Smooth muscle cell (in vitro differentiated cells): ENCODE data around the gene NFIB. TPM values are rescaled to one million over a fixed set of nuclear protein-coding genes. Genes with fewer than 3 reads are reported as not detected.

Experiments used
- DNase-seq: peaks from one replicate; lab custom pipeline; 2025; ENCODE audit not compliant: unreplicated experiment; lab: John Stamatoyannopoulos, UW
- H2AFZ ChIP-seq: fragments of 200-600 bp; sonication (generic); 2 replicates; pipeline ENCODE4 v1.6.0; 2016; ENCODE audit warnings: antibody characterized with exemption, low read depth, mild to moderate bottlenecking
- H3F3A ChIP-seq: fragments of 200-600 bp; sonication (generic); 2 replicates; pipeline ENCODE4 v1.6.0; 2017; ENCODE audit warnings: antibody characterized with exemption, low read depth
- H3K27ac ChIP-seq: fragments of 200-600 bp; sonication (generic); 2 replicates; pipeline ENCODE4 v1.5.1; 2016; ENCODE audit warnings: low read depth, mild to moderate bottlenecking
- H3K27me3 ChIP-seq: fragments of 200-600 bp; sonication (generic); 2 replicates; pipeline ENCODE4 v1.6.1; 2016; ENCODE audit warnings: low read depth, mild to moderate bottlenecking
- H3K36me3 ChIP-seq: fragments of 200-600 bp; sonication (generic); 2 replicates; pipeline ENCODE4 v1.5.1; 2016; ENCODE audit warnings: low read depth
- H3K4me1 ChIP-seq: fragments of 200-600 bp; sonication (generic); 2 replicates; pipeline ENCODE4 v1.5.1; 2016; ENCODE audit warnings: low read depth
- H3K4me2 ChIP-seq: fragments of 200-600 bp; sonication (generic); 2 replicates; pipeline ENCODE4 v1.6.0; 2016; ENCODE audit warnings: mild to moderate bottlenecking
- H3K4me3 ChIP-seq: fragments of 200-600 bp; sonication (generic); 2 replicates; pipeline ENCODE4 v1.5.1; 2016; ENCODE audit warnings: mild to moderate bottlenecking
- H3K79me2 ChIP-seq: fragments of 200-600 bp; sonication (generic); 2 replicates; pipeline ENCODE4 v1.6.0; 2016; ENCODE audit warnings: low read depth, mild to moderate bottlenecking
- H3K9ac ChIP-seq: fragments of 200-600 bp; sonication (generic); 2 replicates; pipeline ENCODE4 v1.6.0; 2016; ENCODE audit warnings: low read depth
- H3K9me3 ChIP-seq: fragments of 200-600 bp; sonication (generic); replicated peaks from 2 replicates; pipeline ENCODE4 v1.5.1; 2016; ENCODE audit warnings: low read depth
- H4K20me1 ChIP-seq: fragments of 200-600 bp; sonication (generic); 2 replicates; pipeline ENCODE4 v1.6.0; 2016; ENCODE audit warnings: low read depth
- WGBS: methylation state at CpG from one replicate; pipeline ENCODE4 v1.1.7; 2016; ENCODE audit warnings: low lambda C conversion rate; 5-methylcytosine and 5-hydroxymethylcytosine counted together
- polyA plus RNA-seq: library from polyadenylated mRNA; unstranded; fragments of >200 nt; fragmentation: Nextera tagmentation; extraction: Ambion mirVana; gene quantifications from 2 replicates; pipeline ENCODE4 v1.2.1, GENCODE V29; 2016
- total RNA-seq: library from RNA; depleted of rRNA; stranded (reverse); fragments of >200 nt; gene quantifications from 2 replicates; pipeline ENCODE4 v1.2.3, GENCODE V29; 2014
- TF ChIP-seq, protein P1 (sequence below): fragments of 200-600 bp; sonication (generic); IDR thresholded peaks from 2 replicates; pipeline ENCODE4 v1.5.1; 2017; ENCODE audit warnings: borderline replicate concordance, mild to moderate bottlenecking, antibody characterized with exemption; ENCODE audit not compliant: insufficient read depth, poor library complexity, severe bottlenecking

The NFIB gene
- total and polyA plus RNA-seq, 2 experiments from 2014 or later, result 0.93 to 1.7 TPM

DNA sequence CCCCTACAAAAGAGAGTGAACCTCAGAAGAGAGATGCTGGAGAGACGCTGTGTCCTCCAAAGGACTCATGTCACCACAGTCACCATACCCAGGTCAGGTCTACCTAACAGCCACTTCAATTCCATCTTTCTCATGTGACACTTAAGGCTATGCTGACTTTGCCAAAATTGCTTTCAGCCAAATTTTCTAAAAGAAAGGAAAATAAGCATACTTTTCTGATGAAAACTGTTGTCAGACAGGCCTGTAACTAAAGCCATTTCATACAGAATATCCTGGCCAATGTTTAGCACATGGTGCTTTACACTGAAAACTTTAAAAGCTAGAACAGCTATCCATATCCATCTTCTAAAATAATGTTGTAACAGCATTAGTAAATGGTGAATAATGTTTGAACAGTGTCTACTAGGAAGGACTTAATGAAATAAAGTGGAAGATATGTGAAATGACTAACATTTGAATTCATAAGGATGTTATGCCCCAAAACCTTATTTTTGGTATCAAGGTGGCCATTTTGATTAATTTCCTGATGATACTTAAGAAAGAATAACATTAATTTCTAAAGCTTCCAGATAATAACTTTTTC, 97.2 kb downstream of the NFIB start:
- Histone ChIP-seq H3K4me1 (no peaks in the 10 kb centered on the region), H3K79me2 (no peaks in the 10 kb centered on the region)

DNA sequence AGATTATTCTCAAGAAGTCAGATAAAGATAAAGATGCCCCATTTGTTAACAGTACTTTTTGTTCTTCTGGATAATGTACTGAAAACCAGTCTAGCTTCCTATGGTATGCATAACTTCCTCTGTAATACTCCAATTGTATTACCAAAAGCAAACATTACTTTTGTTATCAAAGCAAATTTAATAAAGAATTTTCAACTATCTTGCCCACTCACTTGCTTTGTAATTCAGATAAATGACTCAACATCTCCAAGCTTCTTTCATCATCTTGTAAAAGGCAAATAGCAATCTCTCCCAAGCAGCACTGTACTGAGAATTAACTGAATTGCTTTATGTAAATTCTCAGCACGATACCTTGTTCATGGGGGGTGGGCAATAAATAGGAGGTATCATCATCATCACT, 98.3 kb downstream of the NFIB start:
- WGBS, result 61% methylated on average over 1 of the region's 1 CpG
- Histone ChIP-seq H3F3A (no peaks in the 10 kb centered on the region), H3K9me3 (no peaks in the 10 kb centered on the region), H3K4me3 (no peak overlapping the region), H3K4me2 (no peak overlapping the region), H3K79me2 (no peaks in the 10 kb centered on the region), H3K4me1 (no peaks in the 10 kb centered on the region), H4K20me1 (no peaks in the 10 kb centered on the region), H2AFZ (no peak overlapping the region), H3K9ac (no peak overlapping the region), H3K27me3 (no peaks in the 10 kb centered on the region), H3K36me3 (no peaks in the 10 kb centered on the region), H3K27ac (no peak overlapping the region)
- DNase-seq, result no peak
- TF ChIP-seq, protein P1, sequence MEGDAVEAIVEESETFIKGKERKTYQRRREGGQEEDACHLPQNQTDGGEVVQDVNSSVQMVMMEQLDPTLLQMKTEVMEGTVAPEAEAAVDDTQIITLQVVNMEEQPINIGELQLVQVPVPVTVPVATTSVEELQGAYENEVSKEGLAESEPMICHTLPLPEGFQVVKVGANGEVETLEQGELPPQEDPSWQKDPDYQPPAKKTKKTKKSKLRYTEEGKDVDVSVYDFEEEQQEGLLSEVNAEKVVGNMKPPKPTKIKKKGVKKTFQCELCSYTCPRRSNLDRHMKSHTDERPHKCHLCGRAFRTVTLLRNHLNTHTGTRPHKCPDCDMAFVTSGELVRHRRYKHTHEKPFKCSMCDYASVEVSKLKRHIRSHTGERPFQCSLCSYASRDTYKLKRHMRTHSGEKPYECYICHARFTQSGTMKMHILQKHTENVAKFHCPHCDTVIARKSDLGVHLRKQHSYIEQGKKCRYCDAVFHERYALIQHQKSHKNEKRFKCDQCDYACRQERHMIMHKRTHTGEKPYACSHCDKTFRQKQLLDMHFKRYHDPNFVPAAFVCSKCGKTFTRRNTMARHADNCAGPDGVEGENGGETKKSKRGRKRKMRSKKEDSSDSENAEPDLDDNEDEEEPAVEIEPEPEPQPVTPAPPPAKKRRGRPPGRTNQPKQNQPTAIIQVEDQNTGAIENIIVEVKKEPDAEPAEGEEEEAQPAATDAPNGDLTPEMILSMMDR, result no peak

More for the DNA sequence above, 97.2 kb downstream of the NFIB start:
- Histone ChIP-seq H4K20me1 (no peaks in the 10 kb centered on the region), H3K4me3 (no peak overlapping the region), H2AFZ (no peak overlapping the region), H3K27ac (no peak overlapping the region), H3K9me3 (no peaks in the 10 kb centered on the region), H3K4me2 (no peak overlapping the region), H3F3A (no peaks in the 10 kb centered on the region), H3K27me3 (no peaks in the 10 kb centered on the region), H3K9ac (no peak overlapping the region), H3K36me3 (no peaks in the 10 kb centered on the region)
- DNase-seq, result no peak
- TF ChIP-seq, protein P1, result no peak
- 100% methylated on average over 1 of the region's 1 CpG for WGBS

DNA sequence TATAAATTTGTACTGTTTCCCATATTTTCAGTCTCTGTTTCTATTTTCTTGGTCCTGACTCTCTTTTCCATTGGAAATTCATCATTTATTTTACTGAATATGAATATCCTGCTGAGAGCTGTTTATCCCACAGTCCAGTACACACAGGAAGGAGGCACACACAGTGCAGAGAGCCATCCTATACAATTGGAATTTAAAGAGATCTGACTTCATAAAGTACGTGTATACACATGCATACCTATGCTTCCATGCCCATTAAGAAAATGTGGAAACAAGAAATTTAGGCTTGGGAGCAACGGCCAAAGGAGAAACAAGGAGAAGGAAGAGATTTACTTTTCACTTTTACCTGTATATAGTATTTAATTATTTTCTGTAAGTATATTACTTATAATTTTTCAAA, 99.2 kb downstream of the NFIB start:
- Histone ChIP-seq H4K20me1 (no peaks in the 10 kb centered on the region), H3K36me3 (no peaks in the 10 kb centered on the region), H3K4me1 (no peaks in the 10 kb centered on the region), H3K27ac (no peak overlapping the region), H3K9me3 (no peaks in the 10 kb centered on the region), H3K9ac (no peak overlapping the region), H3K4me3 (no peak overlapping the region), H3K4me2 (no peak overlapping the region), H2AFZ (no peak overlapping the region), H3K79me2 (no peaks in the 10 kb centered on the region), H3K27me3 (no peaks in the 10 kb centered on the region), H3F3A (no peaks in the 10 kb centered on the region)
- WGBS, result 89% methylated on average over 2 of the region's 2 CpGs
- TF ChIP-seq, protein P1, result no peak
- no peak for DNase-seq

DNA sequence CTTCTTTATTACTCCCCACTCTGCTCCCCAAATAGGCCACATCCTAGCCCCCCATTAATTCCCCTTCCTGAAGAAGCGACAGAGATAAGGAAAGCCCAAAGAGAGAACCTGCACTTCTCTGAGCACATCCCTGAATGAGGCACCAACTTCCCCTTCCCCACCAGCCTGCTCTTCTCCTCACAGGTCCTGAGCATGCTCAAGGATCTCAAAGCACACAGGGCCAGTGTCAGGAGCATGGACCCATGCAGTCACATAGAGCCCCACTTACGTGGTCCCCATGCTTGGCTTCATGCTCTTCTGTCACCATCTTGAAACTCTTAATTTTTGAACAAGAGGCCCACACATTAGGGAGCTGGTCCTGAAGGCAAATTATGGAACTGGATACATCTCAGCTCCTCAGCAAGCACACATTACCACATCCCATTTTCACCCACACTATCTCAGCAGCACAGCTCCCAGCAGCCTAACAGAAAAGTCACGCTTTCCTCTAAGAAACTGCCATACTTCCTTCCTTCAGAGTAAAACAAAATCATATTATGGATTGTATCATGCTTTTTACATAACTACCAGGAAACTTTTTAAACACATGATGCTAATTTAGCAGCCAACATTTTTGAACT, 99.8 kb downstream of the NFIB start:
- no peaks in the 10 kb centered on the region for H3K27me3 ChIP-seq
- H3K79me2 ChIP-seq, result no peaks in the 10 kb centered on the region
- no peaks in the 10 kb centered on the region for H3K9me3 ChIP-seq
- no peak overlapping the region for H3K4me3 ChIP-seq
- no peak overlapping the region for H3K4me2 ChIP-seq
- no peaks in the 10 kb centered on the region for H3F3A ChIP-seq
- no peaks in the 10 kb centered on the region for H3K4me1 ChIP-seq
- no peak overlapping the region for H3K27ac ChIP-seq
- no peak overlapping the region for H2AFZ ChIP-seq
- H3K36me3 ChIP-seq, result no peaks in the 10 kb centered on the region
- H4K20me1 ChIP-seq, result no peaks in the 10 kb centered on the region
- TF ChIP-seq, protein P1, result no peak
- no peak for DNase-seq
- no peak overlapping the region for H3K9ac ChIP-seq
- 94% methylated on average over 3 of the region's 3 CpGs for WGBS
